Gastrocnemius medialis (tissue), 4 donors: ENCODE measurements around the gene ARHGAP33. TPM values are rescaled to one million over a fixed set of nuclear protein-coding genes. Genes with fewer than 3 reads are reported as not detected.
A peak's percentile ranks its signal among the peaks of the same experiment; 100 is the strongest.

Experiments used
- ATAC-seq, 2 donors: fragments of 150-250 bp; one replicate each; pipeline ENCODE4 v1.9.1; 2016
- DNase-seq, 2 donors: peaks; one replicate each; pipeline ENCODE4 v3.0.0-alpha.2; 2019
- H3K27ac ChIP-seq, 4 donors: fragments of 200-600 bp; sonication (generic); 1 replicate in 1 of 4; 2 replicates in 3 of 4; pipeline ENCODE4 v1.5.1; 2016 to 2018; ENCODE audit warnings: mild to moderate bottlenecking in 2 of 4, moderate library complexity in 1 of 4
- H3K27me3 ChIP-seq, 3 donors: fragments of 200-600 bp; sonication (generic) in 2 of 3; 1 replicate in 1 of 3; 2 replicates in 2 of 3; pipeline versions ENCODE4 v1.5.1 to v1.6.0; 2016 to 2019; ENCODE audit warnings: mild to moderate bottlenecking in 1 of 3, moderate library complexity in 1 of 3
- H3K36me3 ChIP-seq, 2 donors: fragments of 200-600 bp; sonication (generic) in 1 of 2; one replicate each; pipeline ENCODE4 v1.5.1; 2017 to 2018
- H3K4me1 ChIP-seq, 2 donors: fragments of 200-600 bp; sonication (generic) in 1 of 2; one replicate each; pipeline ENCODE4 v1.5.1; 2016 to 2017; ENCODE audit warnings: mild to moderate bottlenecking in 2 of 2
- H3K4me3 ChIP-seq, 4 donors: fragments of 200-600 bp; sonication (generic) in 3 of 4; 1 replicate in 1 of 4; 2 replicates in 3 of 4; pipeline ENCODE4 v1.5.1; 2016 to 2019; ENCODE audit warnings: mild to moderate bottlenecking in 2 of 4
- H3K9me3 ChIP-seq, 3 donors: fragments of 200-600 bp; sonication (generic) in 2 of 3; 1 replicate in 1 of 3; 2 replicates in 2 of 3; pipeline ENCODE4 v1.5.1; 2016 to 2019
- CTCF ChIP-seq, 5 experiments: fragments of 450-650 bp in 3 of 5; fragments of 200-600 bp in 2 of 5; sonication (generic) in 2 of 5; IDR thresholded peaks in 4 of 5; conservative IDR thresholded peaks in 1 of 5; 1 replicate in 4 of 5; 2 replicates in 1 of 5; pipeline ENCODE4 v1.5.1; 2016 to 2019; ENCODE audit warnings: antibody characterized with exemption in 5 of 5, mild to moderate bottlenecking in 3 of 5, moderate library complexity in 3 of 5
- POLR2A ChIP-seq, 2 donors: fragments of 450-650 bp; IDR thresholded peaks; one replicate each; pipeline ENCODE4 v1.6.1; 2017; ENCODE audit warnings: antibody characterized with exemption in 2 of 2, mild to moderate bottlenecking in 2 of 2, moderate library complexity in 2 of 2
- in situ Hi-C, 4 donors: fragments of 200-750 bp; cut with MboI; loops; one replicate each; pipeline versions ENCODE4 v1.15.0 to v1.8.0; 2017; ENCODE audit warnings: low sequenced_read_pairs in 4 of 4
- intact Hi-C: fragments of 100-400 bp; cut with DNase I; formaldehyde crosslinking; loops from one replicate; pipeline ENCODE4 v1.15.1; 2023; ENCODE audit warnings: low total_unique reads
- total RNA-seq, 4 donors: library from RNA; depleted of rRNA; stranded (reverse); fragments of >200 nt; gene quantifications; one replicate each; pipeline versions ENCODE4 v1.1.0 to v1.2.3, GENCODE V29; 2016

ARHGAP33 gene
- total RNA-seq, 4 donors from 2014 or later = 0.22 to 4.7 (median 2.2) TPM

- intact Hi-C loops = loop anchor here (10.0 kb wide), 1 partner anchor 222 kb away; the partner anchor contains the start of gene SDHAF1
- no peak for DNase-seq
- Histone ChIP-seq H3K9me3 (no peaks in the 10 kb centered on the region), H3K4me1 (peaks cover 4 to 5% of the 10 kb centered on the region in 2 donors), H3K27me3 (no peaks in the 10 kb centered on the region), H3K27ac (no peak overlapping the region), H3K36me3 (no peaks in the 10 kb centered on the region), H3K4me3 (no peak overlapping the region)
- no peak for TF ChIP-seq POLR2A (IDR thresholded peaks at IDR 0.05)
- TF ChIP-seq CTCF (IDR thresholded peaks at IDR 0.05 in 4 of 5, conservative IDR thresholded peaks at IDR 0.05 in 1 of 5) = no peak
- ATAC-seq = no peak
- in situ Hi-C loops = loop anchor here in 1 of 4 donors (25.0 kb wide), 1 partner anchor 364 kb away; the partner anchor contains the start of gene CAPNS1
Observed at GRCh38 chr19:35773020-35773806, 2.2 kb upstream of the ARHGAP33 start.

GRCh38 chr19:35774274-35775045 lies 904 bp upstream of the ARHGAP33 start:
- Histone ChIP-seq H3K36me3 (no peaks in the 10 kb centered on the region), H3K9me3 (no peaks in the 10 kb centered on the region), H3K4me1 (peaks cover 4 to 5% of the 10 kb centered on the region in 2 donors), H3K27ac (no peak overlapping the region), H3K4me3 (peak overlapping the region; percentile 60 to 81 (median 73)), H3K27me3 (no peaks in the 10 kb centered on the region)
- ATAC-seq = no peak
- no peak for DNase-seq
- TF ChIP-seq CTCF (IDR thresholded peaks at IDR 0.05 in 4 of 5, conservative IDR thresholded peaks at IDR 0.05 in 1 of 5) = no peak
- no peak for TF ChIP-seq POLR2A (IDR thresholded peaks at IDR 0.05)
- intact Hi-C loops = loop anchor here (1.0 to 10.0 kb wide), 4 partner anchors 16 to 220 kb away; partner anchors contain the start of genes PROSER3 and SDHAF1
- in situ Hi-C loops = loop anchor here in 1 of 4 donors (25.0 kb wide), 1 partner anchor 363 kb away; the partner anchor contains the start of gene CAPNS1

GRCh38 chr19:35775046-35775297 lies 392 bp upstream of the ARHGAP33 start:
- Histone ChIP-seq H3K4me1 (peaks cover 4 to 5% of the 10 kb centered on the region in 2 donors), H3K27me3 (no peaks in the 10 kb centered on the region), H3K4me3 (peak overlapping the region; percentile 60 to 81 (median 73)), H3K36me3 (peaks cover 0 to 3% of the 10 kb centered on the region in 2 donors), H3K9me3 (no peaks in the 10 kb centered on the region), H3K27ac (no peak overlapping the region)
- intact Hi-C loops = loop anchor here (1.0 to 10.0 kb wide), 4 partner anchors 17 to 220 kb away; partner anchors contain the start of genes PROSER3 and SDHAF1
- in situ Hi-C loops = no loop called here
- ATAC-seq (peak in 1 of 2 donors; percentile 35), DNase-seq (no peak)
- no peak for TF ChIP-seq POLR2A (IDR thresholded peaks at IDR 0.05)
- no peak for TF ChIP-seq CTCF (IDR thresholded peaks at IDR 0.05 in 4 of 5, conservative IDR thresholded peaks at IDR 0.05 in 1 of 5)

- intact Hi-C loops = loop anchor here (5.0 to 10.0 kb wide), 2 partner anchors 64 to 219 kb away; partner anchors contain the start of gene SDHAF1
- TF ChIP-seq CTCF (IDR thresholded peaks at IDR 0.05 in 4 of 5, conservative IDR thresholded peaks at IDR 0.05 in 1 of 5) (no peak), POLR2A (IDR thresholded peaks at IDR 0.05) (no peak)
- H3K27me3 ChIP-seq = no peaks in the 10 kb centered on the region
Observed at GRCh38 chr19:35776102-35776788, 881 bp downstream of the ARHGAP33 start.

More at GRCh38 chr19:35776102-35776788, 881 bp downstream of the ARHGAP33 start:
- peak overlapping the region in 1 of 4 donors; percentile 37 for H3K27ac ChIP-seq
- no peaks in the 10 kb centered on the region for H3K9me3 ChIP-seq
- H3K4me3 ChIP-seq = peak overlapping the region; percentile 60 to 81 (median 73)
- peaks cover 4 to 5% of the 10 kb centered on the region in 2 donors for H3K4me1 ChIP-seq
- in situ Hi-C loops = no loop called here
- peaks cover 0 to 15% of the 10 kb centered on the region in 2 donors for H3K36me3 ChIP-seq
- DNase-seq = no peak
- ATAC-seq = no peak
